IPS-18a (cell line): ENCODE data around the gene NR3C2.

Source experiments
- H3K27ac ChIP-seq: one replicate; pipeline ENCODE4 v1.5.1; 2013; ENCODE audit warnings: low read length
- H3K27me3 ChIP-seq: one replicate; pipeline ENCODE4 v1.6.1; 2013; ENCODE audit warnings: mild to moderate bottlenecking, low read length; ENCODE audit not compliant: control insufficient read depth, insufficient read depth
- H3K36me3 ChIP-seq: one replicate; pipeline ENCODE4 v1.6.1; 2013; ENCODE audit warnings: low read depth, low read length; ENCODE audit not compliant: control insufficient read depth
- H3K4me1 ChIP-seq: one replicate; pipeline ENCODE4 v1.6.1; 2013; ENCODE audit warnings: low read depth, low read length; ENCODE audit not compliant: control insufficient read depth
- H3K4me3 ChIP-seq: one replicate; pipeline ENCODE4 v1.5.1; 2013; ENCODE audit warnings: low read length
- H3K9ac ChIP-seq: one replicate; pipeline ENCODE4 v1.6.1; 2013; ENCODE audit warnings: mild to moderate bottlenecking, low read length, moderate library complexity
- H3K9me3 ChIP-seq: one replicate; pipeline ENCODE4 v1.6.1; 2013; ENCODE audit warnings: low read depth, low read length; ENCODE audit not compliant: control insufficient read depth

The NR3C2 gene

GRCh38 chr4:148300877-148301276 is 141.3 kb downstream of the NR3C2 start:
- no peaks in the 10 kb centered on the region for H3K4me1 ChIP-seq
- peaks cover 19% of the 10 kb centered on the region for H3K9me3 ChIP-seq
- no peaks in the 10 kb centered on the region for H3K36me3 ChIP-seq
- H3K27ac ChIP-seq: no peak overlapping the region
- no peak overlapping the region for H3K9ac ChIP-seq
- H3K4me3 ChIP-seq: no peak overlapping the region
- H3K27me3 ChIP-seq: no peaks in the 10 kb centered on the region

- Histone ChIP-seq H3K4me1 (no peaks in the 10 kb centered on the region), H3K9me3 (peaks cover 19% of the 10 kb centered on the region), H3K4me3 (no peak overlapping the region), H3K27ac (no peak overlapping the region), H3K36me3 (no peaks in the 10 kb centered on the region), H3K27me3 (no peaks in the 10 kb centered on the region), H3K9ac (no peak overlapping the region)
These were observed 142.9 kb downstream of the NR3C2 start for GRCh38 chr4:148299337-148299736.

- Histone ChIP-seq H3K4me1 (no peaks in the 10 kb centered on the region), H3K4me3 (no peak overlapping the region), H3K9me3 (peaks cover 14% of the 10 kb centered on the region), H3K36me3 (no peaks in the 10 kb centered on the region), H3K27ac (no peak overlapping the region), H3K27me3 (no peaks in the 10 kb centered on the region), H3K9ac (no peak overlapping the region)
These were observed 145.7 kb downstream of the NR3C2 start for GRCh38 chr4:148296498-148296897.

GRCh38 chr4:148295642-148296041 is 146.6 kb downstream of the NR3C2 start:
- H3K4me1 ChIP-seq: no peaks in the 10 kb centered on the region
- no peak overlapping the region for H3K4me3 ChIP-seq
- no peaks in the 10 kb centered on the region for H3K27me3 ChIP-seq
- H3K9me3 ChIP-seq: peaks cover 6% of the 10 kb centered on the region
- no peaks in the 10 kb centered on the region for H3K36me3 ChIP-seq
- no peak overlapping the region for H3K27ac ChIP-seq
- H3K9ac ChIP-seq: no peak overlapping the region

- no peak overlapping the region for H3K4me3 ChIP-seq
- no peaks in the 10 kb centered on the region for H3K4me1 ChIP-seq
- no peak overlapping the region for H3K27ac ChIP-seq
- no peaks in the 10 kb centered on the region for H3K27me3 ChIP-seq
- no peaks in the 10 kb centered on the region for H3K9me3 ChIP-seq
- no peak overlapping the region for H3K9ac ChIP-seq
- no peaks in the 10 kb centered on the region for H3K36me3 ChIP-seq
These were observed 148.6 kb downstream of the NR3C2 start for GRCh38 chr4:148293571-148293970.

GRCh38 chr4:148292686-148293085 is 149.5 kb downstream of the NR3C2 start:
- H3K36me3 ChIP-seq: no peaks in the 10 kb centered on the region
- H3K4me1 ChIP-seq: no peaks in the 10 kb centered on the region
- no peak overlapping the region for H3K27ac ChIP-seq
- H3K9me3 ChIP-seq: no peaks in the 10 kb centered on the region
- H3K9ac ChIP-seq: no peak overlapping the region
- no peaks in the 10 kb centered on the region for H3K27me3 ChIP-seq
- H3K4me3 ChIP-seq: no peak overlapping the region

GRCh38 chr4:148289740-148290139 is 152.5 kb downstream of the NR3C2 start:
- H3K9me3 ChIP-seq: no peaks in the 10 kb centered on the region
- H3K4me1 ChIP-seq: no peaks in the 10 kb centered on the region
- H3K36me3 ChIP-seq: no peaks in the 10 kb centered on the region
- no peak overlapping the region for H3K27ac ChIP-seq
- no peak overlapping the region for H3K4me3 ChIP-seq
- H3K9ac ChIP-seq: no peak overlapping the region
- no peaks in the 10 kb centered on the region for H3K27me3 ChIP-seq

GRCh38 chr4:148288448-148288847 is 153.8 kb downstream of the NR3C2 start:
- no peaks in the 10 kb centered on the region for H3K36me3 ChIP-seq
- no peaks in the 10 kb centered on the region for H3K4me1 ChIP-seq
- H3K27me3 ChIP-seq: no peaks in the 10 kb centered on the region
- no peak overlapping the region for H3K9ac ChIP-seq
- H3K9me3 ChIP-seq: no peaks in the 10 kb centered on the region
- no peak overlapping the region for H3K27ac ChIP-seq
- H3K4me3 ChIP-seq: no peak overlapping the region

- Histone ChIP-seq H3K27me3 (no peaks in the 10 kb centered on the region), H3K9ac (no peak overlapping the region), H3K9me3 (no peaks in the 10 kb centered on the region), H3K36me3 (no peaks in the 10 kb centered on the region), H3K27ac (no peak overlapping the region), H3K4me1 (no peaks in the 10 kb centered on the region), H3K4me3 (no peak overlapping the region)
These were observed 155.1 kb downstream of the NR3C2 start for GRCh38 chr4:148287111-148287510.

- H3K4me1 ChIP-seq: no peaks in the 10 kb centered on the region
- no peaks in the 10 kb centered on the region for H3K9me3 ChIP-seq
- H3K27me3 ChIP-seq: no peaks in the 10 kb centered on the region
- H3K27ac ChIP-seq: no peak overlapping the region
- H3K9ac ChIP-seq: no peak overlapping the region
- no peaks in the 10 kb centered on the region for H3K36me3 ChIP-seq
- no peak overlapping the region for H3K4me3 ChIP-seq
These were observed 156.2 kb downstream of the NR3C2 start for GRCh38 chr4:148286012-148286411.

- no peaks in the 10 kb centered on the region for H3K9me3 ChIP-seq
- no peak overlapping the region for H3K4me3 ChIP-seq
- no peak overlapping the region for H3K27ac ChIP-seq
- H3K4me1 ChIP-seq: no peaks in the 10 kb centered on the region
- H3K27me3 ChIP-seq: no peaks in the 10 kb centered on the region
- no peaks in the 10 kb centered on the region for H3K36me3 ChIP-seq
- H3K9ac ChIP-seq: no peak overlapping the region
These were observed 158.5 kb downstream of the NR3C2 start for GRCh38 chr4:148283665-148284064.

GRCh38 chr4:148278310-148278709 is 163.9 kb downstream of the NR3C2 start:
- no peaks in the 10 kb centered on the region for H3K9me3 ChIP-seq
- no peak overlapping the region for H3K9ac ChIP-seq
- H3K36me3 ChIP-seq: no peaks in the 10 kb centered on the region
- H3K4me1 ChIP-seq: no peaks in the 10 kb centered on the region
- no peaks in the 10 kb centered on the region for H3K27me3 ChIP-seq
- H3K27ac ChIP-seq: no peak overlapping the region
- H3K4me3 ChIP-seq: no peak overlapping the region
